ENCODE data around the gene NOX1.

Gene NOX1

GRCh38 chrX:100874325-100874724 is at the start of gene NOX1:
NOX1 (minus strand) TSS chrX:100874359; CDS start chrX:100874139, 220 bp downstream.
- DNase-seq, result no peak

DNA sequence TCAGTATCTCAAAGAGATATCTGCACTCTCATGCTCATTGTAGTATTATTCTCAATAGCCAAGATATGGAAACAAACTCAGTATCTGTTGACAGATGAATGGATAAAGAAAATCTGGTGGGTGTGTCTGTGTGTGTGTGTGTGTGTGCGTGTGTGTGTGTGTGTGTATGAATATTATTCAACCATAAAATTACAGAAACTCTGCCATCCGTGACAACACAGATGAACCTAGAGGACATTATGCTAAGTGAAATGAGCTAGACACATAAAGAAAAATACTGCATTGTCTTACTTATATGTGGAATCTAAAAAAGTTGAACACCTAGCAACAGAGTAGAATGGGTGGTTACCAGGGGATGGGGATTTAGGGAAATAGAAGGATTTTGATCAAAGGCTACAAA is 41.4 kb upstream of the NOX1 start:
- DNase-seq, result no peak

DNA sequence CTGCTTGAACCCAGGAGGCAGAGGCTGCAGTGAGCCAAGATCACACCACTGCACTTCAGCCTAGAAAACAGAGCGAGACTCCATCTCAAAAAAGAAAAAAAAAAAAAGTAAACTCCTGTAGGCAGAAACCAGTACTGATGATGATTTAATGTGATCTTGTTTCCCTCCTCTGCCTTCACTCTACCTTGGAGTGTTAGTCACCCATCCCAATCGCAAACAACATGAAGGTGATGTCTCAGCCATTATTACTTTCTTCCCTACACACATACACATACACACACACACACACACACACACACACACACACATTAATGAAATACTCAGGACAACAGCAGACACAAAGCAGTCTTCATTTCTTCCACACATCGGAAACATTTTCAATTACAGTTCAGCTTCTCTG is 39.0 kb upstream of the NOX1 start:
- no peak for DNase-seq

DNA sequence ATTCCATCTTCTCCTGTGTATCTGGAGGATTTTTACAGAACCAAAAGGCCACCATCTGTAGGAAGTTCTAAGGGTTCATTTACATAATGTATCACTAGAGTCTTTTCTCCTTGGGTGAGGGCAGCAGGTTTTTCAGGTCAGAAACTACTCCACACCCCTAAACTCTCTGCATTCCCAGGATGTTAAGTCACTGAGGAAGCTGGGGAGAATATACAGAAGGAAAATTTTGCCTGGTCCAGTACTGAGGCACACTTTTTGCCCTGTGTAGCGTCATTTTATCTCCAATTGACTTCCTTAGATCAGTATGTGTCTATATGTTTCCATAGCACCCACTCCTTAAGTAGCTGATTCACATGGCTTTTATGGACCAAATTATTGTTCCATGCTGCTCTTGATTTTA is 37.6 kb upstream of the NOX1 start:
- DNase-seq, result no peak

DNA sequence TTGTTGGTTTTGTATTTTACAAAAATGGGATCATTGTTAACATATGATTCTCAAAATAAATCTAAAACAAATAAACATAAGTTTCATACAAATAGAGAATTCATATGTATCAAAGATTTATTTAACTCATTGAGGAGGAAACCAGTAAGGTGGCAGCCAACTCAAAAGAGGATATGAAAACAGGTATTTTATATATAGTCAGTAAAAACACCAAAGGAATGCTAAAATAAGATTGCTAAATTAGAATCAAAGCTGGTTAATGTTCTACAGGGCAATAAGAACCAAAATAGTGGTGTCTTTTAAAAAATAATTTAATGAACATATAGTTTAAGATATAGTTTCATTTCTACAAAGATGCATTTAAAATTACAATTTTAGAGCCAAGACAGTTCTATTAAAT is 31.5 kb upstream of the NOX1 start:
- DNase-seq, result no peak

DNA sequence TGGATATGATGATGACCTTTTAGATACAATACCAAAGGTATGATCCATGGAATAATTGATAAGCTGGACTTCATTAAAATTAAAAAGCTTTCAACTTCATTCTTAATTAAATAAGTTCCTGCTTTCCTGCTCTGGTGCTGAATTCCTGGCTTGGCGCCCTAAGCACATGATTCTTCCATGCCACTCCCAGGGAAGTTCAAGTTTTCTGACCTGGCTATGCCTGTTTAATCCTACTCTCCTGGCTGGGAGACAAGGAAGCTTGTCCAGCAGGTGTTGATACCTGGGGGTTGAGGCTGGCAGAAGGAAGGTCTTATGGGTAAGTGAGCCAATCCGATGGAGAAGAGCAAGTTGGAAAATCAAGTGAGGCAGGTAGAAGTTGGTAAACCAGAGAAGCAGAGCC is 30.3 kb upstream of the NOX1 start:
- DNase-seq, result no peak

DNA sequence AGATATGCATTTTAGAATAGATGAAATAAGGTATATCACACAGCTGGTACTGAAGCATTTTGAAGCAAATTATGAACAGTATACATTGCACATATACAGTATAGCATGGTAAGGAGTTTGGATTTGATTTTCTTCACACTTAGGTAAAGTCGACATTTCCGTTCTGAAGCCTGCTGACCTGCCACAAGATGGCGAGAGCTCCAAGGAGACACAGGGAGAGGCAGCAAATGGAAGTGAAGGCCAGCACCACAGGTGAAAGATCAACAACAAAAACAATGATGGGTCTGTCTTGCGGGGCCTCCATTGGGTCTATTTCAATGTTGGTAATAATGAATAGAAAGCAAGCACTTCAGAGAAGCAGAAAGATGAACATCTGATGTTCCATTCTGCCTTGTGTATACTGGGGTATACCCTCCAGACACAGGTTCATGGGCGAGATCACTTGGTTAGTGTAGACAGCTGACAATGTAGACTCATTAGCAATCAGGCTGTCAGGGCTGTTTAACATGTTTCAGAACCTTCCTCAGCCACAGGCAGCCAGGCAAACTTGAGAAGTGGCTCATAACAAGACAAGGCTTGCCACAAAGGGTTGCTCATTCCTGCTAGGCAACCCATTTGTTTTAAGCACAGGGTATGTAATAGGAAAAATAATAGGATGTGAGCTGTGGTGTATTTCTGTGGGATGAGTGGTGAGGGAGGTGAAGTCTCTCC is 21.4 kb upstream of the NOX1 start:
- DNase-seq, result peak; percentile 4

GRCh38 chrX:100883654-100884053 is 9.5 kb upstream of the NOX1 start:
- no peak for DNase-seq

DNA sequence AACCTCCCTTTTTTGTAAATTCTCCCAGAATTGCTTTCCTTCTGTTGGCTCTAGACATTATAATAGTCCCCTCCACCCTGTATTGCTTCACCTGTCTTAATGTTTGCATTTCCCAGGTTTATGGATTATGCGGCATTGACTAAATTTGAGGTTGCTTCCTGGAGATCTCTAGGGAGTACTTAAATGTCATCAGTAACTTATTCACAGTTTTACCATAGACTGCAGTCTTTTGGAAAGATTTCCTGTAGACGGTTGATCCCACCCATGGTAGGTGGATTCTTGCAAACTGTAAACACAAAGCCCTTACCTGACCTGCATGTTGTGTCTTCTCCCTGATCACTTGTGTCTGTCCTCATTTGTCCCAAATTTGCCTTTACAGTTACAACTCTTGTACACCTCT is 6.2 kb upstream of the NOX1 start:
- no peak for DNase-seq

- DNase-seq, result no peak
Measured at GRCh38 chrX:100871594-100872560, 2.3 kb downstream of the NOX1 start.

- no peak for DNase-seq
Measured at GRCh38 chrX:100870527-100870926, 3.6 kb downstream of the NOX1 start.

DNA sequence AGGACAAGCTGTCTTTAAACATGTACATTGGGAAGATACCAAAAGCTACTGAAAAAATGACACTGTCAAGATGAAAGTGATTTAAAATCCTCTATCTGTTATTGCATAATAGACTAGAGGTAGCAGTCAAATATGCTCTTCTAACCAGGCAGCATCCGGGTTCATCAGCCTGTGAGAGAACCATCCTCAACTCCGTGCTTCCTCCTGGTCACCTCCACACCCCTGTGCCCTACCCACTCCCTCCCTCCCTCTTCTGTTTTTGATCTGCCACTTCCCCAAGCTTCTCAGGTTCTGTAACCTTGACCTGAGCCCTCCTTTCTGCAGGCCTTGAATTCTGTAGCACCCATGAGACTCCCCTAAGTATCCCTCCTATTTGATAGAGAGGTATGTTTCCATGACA is 5.9 kb downstream of the NOX1 start:
- no peak for DNase-seq

- DNase-seq, result no peak
Measured at GRCh38 chrX:100864657-100865391, 9.3 kb downstream of the NOX1 start.

DNA sequence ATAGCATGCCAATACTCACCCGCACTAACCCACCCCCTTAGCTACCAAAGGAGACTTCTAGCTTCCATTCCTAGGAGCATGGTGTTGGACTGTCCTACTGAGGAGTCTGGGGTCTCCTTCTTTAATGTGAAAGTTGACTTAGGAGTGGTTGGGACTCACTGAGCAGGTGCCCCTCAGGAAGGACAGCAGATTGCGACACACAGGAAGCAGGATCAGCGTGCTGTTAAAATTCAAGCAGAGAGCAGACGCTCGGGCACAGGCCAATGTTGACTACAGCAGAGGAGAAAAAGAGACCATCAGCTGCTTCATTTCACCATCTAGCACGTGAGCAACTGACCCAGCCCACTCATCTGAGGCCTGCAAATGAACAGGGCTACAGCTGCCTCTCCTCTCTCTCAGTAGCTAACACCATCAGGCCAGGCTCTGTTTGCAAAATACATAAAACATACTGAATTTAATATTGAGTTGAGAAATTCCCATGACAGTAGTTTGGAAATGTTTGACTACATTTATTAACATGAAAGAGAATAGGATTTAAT is 10.8 kb downstream of the NOX1 start:
- no peak for DNase-seq

GRCh38 chrX:100852810-100853209 is 21.3 kb downstream of the NOX1 start:
- no peak for DNase-seq

GRCh38 chrX:100850317-100850716 is 23.8 kb downstream of the NOX1 start:
- DNase-seq, result no peak

GRCh38 chrX:100831219-100831946 is 42.8 kb downstream of the NOX1 start:
- no peak for DNase-seq

- DNase-seq, result peak; percentile 12
Measured at GRCh38 chrX:100830547-100830946, 43.6 kb downstream of the NOX1 start.

DNA sequence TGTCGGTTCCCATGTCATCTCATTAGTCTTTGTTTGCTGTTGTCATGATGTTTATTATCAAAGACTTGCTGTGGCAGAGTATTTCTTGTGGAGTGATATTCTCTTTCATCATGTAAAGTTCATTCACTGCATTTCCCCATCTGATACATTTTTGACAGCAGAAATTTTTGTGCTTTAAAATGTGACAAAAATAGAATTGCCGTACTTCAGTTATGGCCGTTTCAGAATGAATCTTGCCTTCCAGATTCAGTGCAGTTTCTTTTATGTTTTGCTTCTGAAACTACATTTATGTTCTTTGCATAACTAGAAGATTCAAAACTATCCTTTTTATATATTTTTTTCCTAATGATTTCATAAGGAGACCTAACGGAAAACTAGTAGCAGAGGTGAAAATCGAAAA is 44.0 kb downstream of the NOX1 start:
- no peak for DNase-seq

- DNase-seq, result peak; percentile 55
Measured at GRCh38 chrX:100829730-100830129, 44.4 kb downstream of the NOX1 start.

DNA sequence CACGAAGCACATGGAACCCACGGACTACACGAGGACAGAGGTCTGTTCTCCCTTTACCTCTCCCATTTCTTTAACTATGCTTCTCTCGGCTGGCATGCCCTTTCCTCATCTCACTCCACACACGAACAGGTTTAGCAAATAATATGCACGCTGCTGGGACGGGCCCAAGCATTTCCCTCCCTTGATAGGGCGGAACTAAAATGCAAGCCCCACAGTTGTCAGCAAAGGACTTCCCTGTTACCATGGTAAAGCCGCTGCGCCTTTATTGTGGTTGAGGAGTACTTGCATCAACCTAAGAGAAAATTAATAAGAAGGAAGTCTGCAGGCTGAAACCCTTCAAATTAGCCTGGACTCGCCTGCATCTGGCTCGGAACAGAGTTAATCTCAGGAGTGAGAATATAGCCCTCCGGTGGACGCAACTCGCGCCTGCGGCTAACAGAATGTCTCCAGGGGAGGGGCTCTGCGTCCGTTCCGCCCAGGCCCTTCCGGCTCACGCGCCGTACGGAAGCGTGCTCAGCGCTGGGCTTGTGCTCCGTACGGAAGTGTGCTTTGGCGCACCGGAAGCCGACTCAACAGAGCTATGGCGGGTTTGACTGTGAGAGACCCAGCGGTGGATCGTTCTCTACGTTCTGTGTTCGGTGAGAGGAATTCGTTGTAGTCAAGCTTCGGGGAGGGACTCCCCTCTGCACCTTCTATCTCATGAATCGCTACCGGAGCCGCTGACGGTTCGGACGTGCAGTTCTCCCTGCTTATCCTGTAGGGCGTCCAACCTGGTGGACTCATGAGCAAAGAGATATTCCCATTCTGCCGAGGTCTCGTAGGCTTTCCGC is 54.1 kb downstream of the NOX1 start, which contains the start of gene CSTF2:
Gene CSTF2 (plus strand): TSS at position 555 of the 830 bp plus-strand sequence. CDS start 26 bp downstream, at position 581.
- DNase-seq, result peak; percentile 80

DNA sequence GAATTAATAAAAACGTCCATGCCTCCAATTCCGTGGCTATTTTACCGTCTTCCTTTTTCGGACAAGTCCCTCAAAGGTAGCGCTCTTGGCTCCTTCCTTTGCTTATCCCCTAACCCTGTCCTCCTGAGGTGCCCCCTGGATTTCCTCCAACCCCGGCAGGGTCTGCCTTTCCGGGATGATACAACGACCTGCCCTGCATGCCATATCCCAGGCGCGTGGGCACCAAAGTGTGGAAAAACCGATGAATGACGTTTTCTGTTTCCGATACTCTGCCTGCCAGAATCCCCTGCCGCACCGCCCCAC is 54.7 kb downstream of the NOX1 start:
- no peak for DNase-seq

Data from CD4-positive, alpha-beta T cell treated with Interleukin-12 subunit alpha and Interleukin-12 subunit beta, for 1 hour (primary cell).